NCI-H460 (cell line): ENCODE data around the gene TBC1D24. TPM values are rescaled to one million over a fixed set of nuclear protein-coding genes. Genes with fewer than 3 reads are reported as not detected.
A peak's percentile ranks its signal among the peaks of the same experiment; 100 is the strongest.
"Not testable (repeated sequence)": the region's sequence is repeated elsewhere in the genome, so short reads cannot be mapped to it uniquely, and the experiment has no call there.

Experiments
- DNase-seq: peaks from one replicate; pipeline ENCODE4 v3.0.0-alpha.2; 2016; ENCODE audit warnings: low read depth; ENCODE audit errors: extremely low read depth
- polyA plus RNA-seq: library from polyadenylated mRNA; depleted of rRNA; stranded (reverse); fragments of >200 nt; gene quantifications from 2 replicates; pipeline ENCODE4 v1.2.3, GENCODE V29; 2014; cell fraction: nucleus; rRNA removed
- total RNA-seq: library from RNA; depleted of rRNA; stranded (reverse); fragments of >200 nt; shearing (Covaris generic); gene quantifications from 2 replicates; pipeline ENCODE4 v1.2.3, GENCODE V29; 2014; rRNA removed

TBC1D24 gene
- 9.4 and 10.2 TPM in 2 replicates for total RNA-seq
- 21.0 and 21.3 TPM in 2 replicates for polyA plus RNA-seq

- peak; percentile 80 for DNase-seq
Measured at GRCh38 chr16:2474877-2475412, at the start of gene TBC1D24. Gene TBC1D24 (plus strand): TSS chr16:2475127. CDS start chr16:2496149, 21,022 bp downstream.

GRCh38 chr16:2425825-2426430, 49.0 kb upstream of the TBC1D24 start:
- DNase-seq: no peak

- no peak for DNase-seq
Measured at GRCh38 chr16:2426941-2427361, 48.0 kb upstream of the TBC1D24 start.

- no peak for DNase-seq
Measured at GRCh38 chr16:2427526-2427925, 47.4 kb upstream of the TBC1D24 start.

- no peak for DNase-seq
Measured at GRCh38 chr16:2428051-2428783, 46.7 kb upstream of the TBC1D24 start.

- no peak for DNase-seq
Measured at GRCh38 chr16:2428784-2429033, 46.2 kb upstream of the TBC1D24 start.

- DNase-seq: peak; percentile 95
Measured at GRCh38 chr16:2429034-2429770, 45.7 kb upstream of the TBC1D24 start, which contains the start of gene CCNF. Gene CCNF (plus strand): TSS chr16:2429447. CDS start chr16:2429482, 35 bp downstream.

- DNase-seq: no peak
Measured at GRCh38 chr16:2429771-2430663, 44.9 kb upstream of the TBC1D24 start.

GRCh38 chr16:2432286-2432685, 42.6 kb upstream of the TBC1D24 start:
- no peak for DNase-seq

GRCh38 chr16:2432801-2433505, 42.0 kb upstream of the TBC1D24 start:
- DNase-seq: no peak

GRCh38 chr16:2435236-2435635, 39.7 kb upstream of the TBC1D24 start:
- DNase-seq: not testable (repeated sequence)

GRCh38 chr16:2436110-2436509, 38.8 kb upstream of the TBC1D24 start:
- DNase-seq: no peak

GRCh38 chr16:2437032-2437790, 37.7 kb upstream of the TBC1D24 start:
- no peak for DNase-seq

GRCh38 chr16:2438121-2438520, 36.8 kb upstream of the TBC1D24 start:
- no peak for DNase-seq

GRCh38 chr16:2439598-2439997, 35.3 kb upstream of the TBC1D24 start:
- DNase-seq: no peak

- DNase-seq: not testable (repeated sequence)
Measured at GRCh38 chr16:2441143-2441804, 33.7 kb upstream of the TBC1D24 start.

- DNase-seq: no peak
Measured at GRCh38 chr16:2443555-2443954, 31.4 kb upstream of the TBC1D24 start.

GRCh38 chr16:2447920-2448583, 26.9 kb upstream of the TBC1D24 start:
- DNase-seq: no peak
